GM12878 (cell line): Measurements from ENCODE around the gene FOSB.

ENCODE experiments used
- ATF7 ChIP-seq: fragments of 450-650 bp; IDR thresholded peaks from 2 replicates; pipeline ENCODE4 v1.6.1; 2016; ENCODE audit warnings: low read depth, mild to moderate bottlenecking
- BRCA1 ChIP-seq: IDR thresholded peaks from 2 replicates; pipeline ENCODE4 v1.6.1; 2011; ENCODE audit warnings: low read depth, low read length, improper control_type of control experiment
- CEBPB ChIP-seq, 2 experiments: fragments of 150-350 bp in 1 of 2; IDR thresholded peaks; 2 replicates each; pipeline ENCODE4 v1.6.1; 2012 to 2014; ENCODE audit warnings: low read depth in 2 of 2, low read length in 2 of 2, borderline replicate concordance in 1 of 2, inconsistent platforms in 1 of 2
- CTCF ChIP-seq, 3 experiments: IDR thresholded peaks in 2 of 3; conservative IDR thresholded peaks in 1 of 3; 2 replicates each; pipeline ENCODE4 v1.5.1; 2011; ENCODE audit warnings: low read depth in 3 of 3, low read length in 3 of 3, mild to moderate bottlenecking in 3 of 3, control low read depth in 2 of 3, moderate library complexity in 2 of 3, inconsistent platforms in 1 of 3, mixed read lengths in 1 of 3; ENCODE audit not compliant: control insufficient read depth in 2 of 3, insufficient read depth in 1 of 3; ENCODE audit errors: extremely low read depth in 1 of 3
- EP300 ChIP-seq, 2 experiments: fragments of 150-350 bp in 1 of 2; IDR thresholded peaks; 2 replicates each; pipeline ENCODE4 v1.6.1; 2011 to 2012; ENCODE audit warnings: low read depth in 2 of 2, low read length in 2 of 2, borderline replicate concordance in 1 of 2, improper control_type of control experiment in 1 of 2, inconsistent platforms in 1 of 2; ENCODE audit not compliant: control insufficient read depth in 1 of 2
- FOXK2 ChIP-seq: fragments of 450-650 bp; IDR thresholded peaks from 2 replicates; pipeline ENCODE4 v1.6.1; 2017; ENCODE audit warnings: mild to moderate bottlenecking, moderate library complexity
- HCFC1 ChIP-seq: fragments of 150-350 bp; IDR thresholded peaks from 2 replicates; pipeline ENCODE4 v1.6.1; 2014; ENCODE audit warnings: low read length
- JUNB ChIP-seq: IDR thresholded peaks from 2 replicates; pipeline ENCODE4 v1.6.1; 2016; ENCODE audit warnings: antibody characterized with exemption, mild to moderate bottlenecking
- KDM1A ChIP-seq: fragments of 200-600 bp; sonication (generic); IDR thresholded peaks from 2 replicates; pipeline ENCODE4 v1.6.1; 2016; ENCODE audit warnings: borderline replicate concordance
- MYC ChIP-seq: IDR thresholded peaks from 2 replicates; pipeline ENCODE4 v1.6.1; 2011; ENCODE audit warnings: mild to moderate bottlenecking, low read length, moderate library complexity, inconsistent platforms; ENCODE audit not compliant: insufficient read depth, insufficient replicate concordance, insufficient read length, severe bottlenecking
- POLR2A ChIP-seq: IDR thresholded peaks from 2 replicates; pipeline ENCODE4 v1.6.1; 2011; ENCODE audit warnings: low read depth, mild to moderate bottlenecking, low read length
- POU2F2 ChIP-seq: IDR thresholded peaks from 3 replicates; pipeline ENCODE4 v1.6.1; 2011; ENCODE audit warnings: low read depth, mild to moderate bottlenecking, low read length, borderline replicate concordance
- REST ChIP-seq: IDR thresholded peaks from 2 replicates; pipeline ENCODE4 v1.6.1; 2012; ENCODE audit warnings: mild to moderate bottlenecking, low read depth, low read length
- TARDBP ChIP-seq: IDR thresholded peaks from 2 replicates; pipeline ENCODE4 v1.6.1; 2016; ENCODE audit warnings: borderline replicate concordance

- TF ChIP-seq POLR2A (no peak), POU2F2 (no peak), EP300 (IDR thresholded peaks at IDR 0.05; ENCODE audit: borderline replicate concordance in 1 of 2, control insufficient read depth in 1 of 2, low read depth in 2 of 2, low read length in 2 of 2) (no peak), CEBPB (IDR thresholded peaks at IDR 0.05; ENCODE audit: borderline replicate concordance in 1 of 2, low read depth in 2 of 2, low read length in 2 of 2) (no peak), CTCF (IDR thresholded peaks at IDR 0.05 in 2 of 3, conservative IDR thresholded peaks at IDR 0.05 in 1 of 3; ENCODE audit: control insufficient read depth in 2 of 3, extremely low read depth in 1 of 3, insufficient read depth in 1 of 3, low read depth in 3 of 3, low read length in 3 of 3) (no peak), HCFC1 (no peak), KDM1A (no peak), ATF7 (no peak), JUNB (no peak), MYC (no peak), REST (no peak), FOXK2 (no peak), BRCA1 (no peak), TARDBP (no peak)
Observed at GRCh38 chr19:45511074-45511473, 43.3 kb downstream of the FOSB start.
